Activated CD4-positive, alpha-beta memory T cell treated with anti-CD3 and anti-CD28 coated beads, Interleukin-2, amount 10 ng/mL, durations not matched to agents 7 days and 5 days (primary cell): ENCODE results near the gene TRAPPC5. TPM values are rescaled to one million over a fixed set of nuclear protein-coding genes. Genes with fewer than 3 reads are reported as not detected.
"Not testable (repeated sequence)": the region's sequence is repeated elsewhere in the genome, so short reads cannot be mapped to it uniquely, and the experiment has no call there.

Experiments
- CTCF ChIA-PET: fragments of 350-600 bp; sonication (Branson Sonifier 250); formaldehyde crosslinking; loops from one replicate; lab custom pipeline; 2021; ENCODE audit warnings: antibody characterized with exemption, inconsistent platforms; lab: Charles Lee
- POLR2A ChIA-PET: fragments of 350-600 bp; sonication (Branson Sonifier 250); formaldehyde crosslinking; loops from one replicate; lab custom pipeline; 2021; ENCODE audit warnings: antibody characterized with exemption; lab: Charles Lee
- DNase-seq: peaks from one replicate; pipeline ENCODE4 v3.0.0-alpha.2; 2020
- H3K27ac Mint-ChIP-seq: one replicate; pipeline ENCODE4 v1.8.0; 2021; ENCODE audit warnings: mild to moderate bottlenecking, mixed read lengths
- H3K27me3 Mint-ChIP-seq: one replicate; pipeline ENCODE4 v1.8.0; 2021; ENCODE audit warnings: mixed read lengths
- H3K36me3 Mint-ChIP-seq: one replicate; pipeline ENCODE4 v1.8.0; 2021; ENCODE audit warnings: low read depth, mixed read lengths
- H3K4me1 Mint-ChIP-seq: one replicate; pipeline ENCODE4 v1.8.0; 2021; ENCODE audit warnings: mixed read lengths
- H3K4me3 Mint-ChIP-seq: one replicate; pipeline ENCODE4 v1.8.0; 2021; ENCODE audit warnings: mild to moderate bottlenecking, mixed read lengths
- H3K9me3 Mint-ChIP-seq: one replicate; pipeline ENCODE4 v1.8.0; 2021; ENCODE audit warnings: mixed read lengths
- total RNA-seq, 2 experiments: library from RNA; stranded (reverse); gene quantifications; one replicate each; pipeline ENCODE4 v1.2.3, GENCODE V29; 2021

The TRAPPC5 gene
- total RNA-seq, 2 experiments from 2014 or later: 92.5 to 94.7 TPM

GRCh38 chr19:7640803-7641202 lies 39.8 kb upstream of the TRAPPC5 start:
- POLR2A ChIA-PET: interaction anchor here (2.7 kb wide), 1 partner anchor 11 kb away, joined by 11 read pairs; the partner anchor contains the start of genes PET100 and XAB2

GRCh38 chr19:7641290-7642276 lies 39.0 kb upstream of the TRAPPC5 start:
- Mint-ChIP-seq H3K27me3 (no peaks in the 10 kb centered on the region), H3K4me1 (peaks cover 29% of the 10 kb centered on the region), H3K4me3 (no peak overlapping the region), H3K27ac (no peak overlapping the region), H3K36me3 (peaks cover 46% of the 10 kb centered on the region), H3K9me3 (peaks cover 6% of the 10 kb centered on the region)
- no peak for DNase-seq
- ChIA-PET POLR2A (interaction anchor here (2.7 kb wide), 1 partner anchor 12 kb away, joined by 11 read pairs; the partner anchor contains the start of genes PET100 and XAB2), CTCF (no interaction called here)

More at GRCh38 chr19:7640803-7641202, 39.8 kb upstream of the TRAPPC5 start:
- no peak for DNase-seq
- Mint-ChIP-seq H3K27me3 (no peaks in the 10 kb centered on the region), H3K4me1 (peaks cover 37% of the 10 kb centered on the region), H3K9me3 (peaks cover 6% of the 10 kb centered on the region), H3K27ac (no peak overlapping the region), H3K4me3 (no peak overlapping the region), H3K36me3 (peaks cover 44% of the 10 kb centered on the region)
- CTCF ChIA-PET: no interaction called here

GRCh38 chr19:7642295-7643030 lies 38.2 kb upstream of the TRAPPC5 start:
- H3K27ac Mint-ChIP-seq: no peak overlapping the region
- no peak overlapping the region for H3K4me3 Mint-ChIP-seq
- H3K4me1 Mint-ChIP-seq: peaks cover 27% of the 10 kb centered on the region
- H3K27me3 Mint-ChIP-seq: no peaks in the 10 kb centered on the region
- CTCF ChIA-PET: no interaction called here
- peaks cover 45% of the 10 kb centered on the region for H3K36me3 Mint-ChIP-seq
- peaks cover 6% of the 10 kb centered on the region for H3K9me3 Mint-ChIP-seq
- POLR2A ChIA-PET: interaction anchor here (2.7 kb wide), 1 partner anchor 13 kb away, joined by 11 read pairs; the partner anchor contains the start of genes PET100 and XAB2
- no peak for DNase-seq

GRCh38 chr19:7643031-7643415 lies 37.6 kb upstream of the TRAPPC5 start:
- Mint-ChIP-seq H3K9me3 (peaks cover 6% of the 10 kb centered on the region), H3K4me3 (no peak overlapping the region), H3K27me3 (no peaks in the 10 kb centered on the region), H3K36me3 (peaks cover 42% of the 10 kb centered on the region), H3K27ac (no peak overlapping the region), H3K4me1 (peaks cover 21% of the 10 kb centered on the region)
- POLR2A ChIA-PET: interaction anchor here (2.7 kb wide), 1 partner anchor 13 kb away, joined by 11 read pairs; the partner anchor contains the start of genes PET100 and XAB2
- CTCF ChIA-PET: no interaction called here
- no peak for DNase-seq

GRCh38 chr19:7643629-7644549 lies 36.7 kb upstream of the TRAPPC5 start:
- DNase-seq: peak; percentile 31
- peaks cover 13% of the 10 kb centered on the region for H3K4me1 Mint-ChIP-seq
- CTCF ChIA-PET, H3K4me3 Mint-ChIP-seq, H3K9me3 Mint-ChIP-seq, H3K27ac Mint-ChIP-seq, H3K27me3 Mint-ChIP-seq: not testable (repeated sequence)
- H3K36me3 Mint-ChIP-seq: peaks cover 37% of the 10 kb centered on the region
- POLR2A ChIA-PET: interaction anchor here (1.2 to 1.8 kb wide), 2 partner anchors 14 to 225 kb away, joined by 3 to 8 read pairs; partner anchors contain the start of genes PET100 and XAB2

- H3K27me3 Mint-ChIP-seq: no peaks in the 10 kb centered on the region
- no peak for DNase-seq
- CTCF ChIA-PET: no interaction called here
- peaks cover 5% of the 10 kb centered on the region for H3K9me3 Mint-ChIP-seq
- H3K4me1 Mint-ChIP-seq: peaks cover 9% of the 10 kb centered on the region
- no peak overlapping the region for H3K4me3 Mint-ChIP-seq
- POLR2A ChIA-PET: interaction anchor here (1.2 to 1.8 kb wide), 2 partner anchors 15 to 225 kb away, joined by 3 to 8 read pairs; partner anchors contain the start of genes PET100 and XAB2
- H3K36me3 Mint-ChIP-seq: peaks cover 31% of the 10 kb centered on the region
- no peak overlapping the region for H3K27ac Mint-ChIP-seq
Measured at GRCh38 chr19:7644550-7644877, 36.1 kb upstream of the TRAPPC5 start.

GRCh38 chr19:7645163-7645562 lies 35.5 kb upstream of the TRAPPC5 start:
- Mint-ChIP-seq H3K4me1 (peaks cover 2% of the 10 kb centered on the region), H3K27ac (no peak overlapping the region), H3K4me3 (no peak overlapping the region), H3K9me3 (no peaks in the 10 kb centered on the region), H3K27me3 (no peaks in the 10 kb centered on the region), H3K36me3 (peaks cover 24% of the 10 kb centered on the region)
- ChIA-PET CTCF (no interaction called here), POLR2A (interaction anchor here (1.8 kb wide), 1 partner anchor 15 kb away, joined by 8 read pairs; the partner anchor contains the start of genes PET100 and XAB2)
- DNase-seq: no peak

- CTCF ChIA-PET: no interaction called here
Measured at GRCh38 chr19:7645656-7646425, 34.8 kb upstream of the TRAPPC5 start.

GRCh38 chr19:7646426-7646700 lies 34.3 kb upstream of the TRAPPC5 start:
- no peaks in the 10 kb centered on the region for H3K9me3 Mint-ChIP-seq
- DNase-seq: no peak
- ChIA-PET POLR2A (no interaction called here), CTCF (no interaction called here)
- H3K27me3 Mint-ChIP-seq: no peaks in the 10 kb centered on the region
- no peak overlapping the region for H3K27ac Mint-ChIP-seq
- peaks cover 17% of the 10 kb centered on the region for H3K36me3 Mint-ChIP-seq
- H3K4me3 Mint-ChIP-seq: no peak overlapping the region
- no peaks in the 10 kb centered on the region for H3K4me1 Mint-ChIP-seq

More at GRCh38 chr19:7645656-7646425, 34.8 kb upstream of the TRAPPC5 start:
- Mint-ChIP-seq H3K27ac (no peak overlapping the region), H3K36me3 (peaks cover 18% of the 10 kb centered on the region), H3K9me3 (no peaks in the 10 kb centered on the region), H3K4me3 (no peak overlapping the region), H3K4me1 (no peaks in the 10 kb centered on the region), H3K27me3 (no peaks in the 10 kb centered on the region)
- DNase-seq: no peak
- POLR2A ChIA-PET: interaction anchor here (1.8 kb wide), 1 partner anchor 16 kb away, joined by 8 read pairs; the partner anchor contains the start of genes PET100 and XAB2

- peaks cover 2% of the 10 kb centered on the region for H3K4me1 Mint-ChIP-seq
Measured at GRCh38 chr19:7647156-7647555, 33.5 kb upstream of the TRAPPC5 start.

GRCh38 chr19:7648265-7649014 lies 32.2 kb upstream of the TRAPPC5 start:
- H3K4me1 Mint-ChIP-seq: peaks cover 10% of the 10 kb centered on the region
- CTCF ChIA-PET: interaction anchor here (0.8 to 1.1 kb wide), 2 partner anchors 32 to 80 kb away, joined by 3 read pairs; partner anchors contain the start of gene TRAPPC5
- H3K4me3 Mint-ChIP-seq: no peak overlapping the region
- no peaks in the 10 kb centered on the region for H3K27me3 Mint-ChIP-seq
- POLR2A ChIA-PET: interaction anchor here (0.6 to 1.3 kb wide), 4 partner anchors 11 to 19 kb away, joined by 3 to 4 read pairs (median 4); partner anchors contain the start of gene PET100
- peaks cover 11% of the 10 kb centered on the region for H3K36me3 Mint-ChIP-seq
- no peaks in the 10 kb centered on the region for H3K9me3 Mint-ChIP-seq
- no peak for DNase-seq
- H3K27ac Mint-ChIP-seq: no peak overlapping the region

More at GRCh38 chr19:7647156-7647555, 33.5 kb upstream of the TRAPPC5 start:
- no peak for DNase-seq
- Mint-ChIP-seq H3K9me3 (no peaks in the 10 kb centered on the region), H3K27me3 (no peaks in the 10 kb centered on the region), H3K4me3 (no peak overlapping the region), H3K27ac (no peak overlapping the region), H3K36me3 (peaks cover 17% of the 10 kb centered on the region)
- CTCF ChIA-PET: no interaction called here
- POLR2A ChIA-PET: no interaction called here
